ENCODE measurements around the gene PUSL1.
A peak's percentile ranks its signal among the peaks of the same experiment; 100 is the strongest.

Gene PUSL1

GRCh38 chr1:1310109-1310385 is 1.6 kb downstream of the PUSL1 start:
- TF ChIP-seq CTCF (IDR thresholded peaks at IDR 0.05; ENCODE audit: low read depth, low read length, missing control alignments) = peak; percentile 12
- H3K4me3 ChIP-seq (replicated peaks; ENCODE audit: low read depth, low read length) = peak overlapping the region; percentile 79
- DNase-seq (ENCODE audit: extremely low read depth, low read depth) = no peak

DNA sequence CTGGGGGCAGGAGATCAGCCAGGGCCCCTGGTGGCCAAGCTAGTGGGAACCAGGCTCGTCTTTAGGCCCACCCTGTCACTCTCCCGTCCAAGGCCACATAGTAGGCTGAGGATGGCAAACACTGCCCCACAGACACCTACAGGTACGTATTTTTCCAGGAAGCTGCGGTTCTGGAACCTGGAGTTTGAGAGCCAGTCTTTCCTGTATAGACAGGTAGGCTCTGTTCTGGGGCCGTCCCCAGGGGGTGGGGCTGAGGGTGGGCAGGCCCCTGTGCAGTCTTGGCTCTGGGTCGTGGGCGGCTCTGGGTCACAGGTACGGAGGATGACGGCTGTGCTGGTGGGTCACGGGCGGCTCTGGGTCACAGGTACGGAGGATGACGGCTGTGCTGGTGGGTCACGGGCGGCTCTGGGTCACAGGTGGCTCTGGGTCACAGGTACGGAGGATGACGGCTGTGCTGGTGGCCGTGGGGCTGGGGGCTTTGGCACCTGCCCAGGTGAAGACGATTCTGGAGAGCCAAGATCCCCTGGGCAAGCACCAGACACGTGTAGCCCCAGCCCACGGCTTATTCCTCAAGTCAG is 2.2 kb downstream of the PUSL1 start:
- no peak overlapping the region for H3K4me3 ChIP-seq (replicated peaks; ENCODE audit: low read depth, low read length)
- no peak for DNase-seq (ENCODE audit: extremely low read depth, low read depth)
- TF ChIP-seq CTCF (IDR thresholded peaks at IDR 0.05; ENCODE audit: low read depth, low read length, missing control alignments) = no peak

DNA sequence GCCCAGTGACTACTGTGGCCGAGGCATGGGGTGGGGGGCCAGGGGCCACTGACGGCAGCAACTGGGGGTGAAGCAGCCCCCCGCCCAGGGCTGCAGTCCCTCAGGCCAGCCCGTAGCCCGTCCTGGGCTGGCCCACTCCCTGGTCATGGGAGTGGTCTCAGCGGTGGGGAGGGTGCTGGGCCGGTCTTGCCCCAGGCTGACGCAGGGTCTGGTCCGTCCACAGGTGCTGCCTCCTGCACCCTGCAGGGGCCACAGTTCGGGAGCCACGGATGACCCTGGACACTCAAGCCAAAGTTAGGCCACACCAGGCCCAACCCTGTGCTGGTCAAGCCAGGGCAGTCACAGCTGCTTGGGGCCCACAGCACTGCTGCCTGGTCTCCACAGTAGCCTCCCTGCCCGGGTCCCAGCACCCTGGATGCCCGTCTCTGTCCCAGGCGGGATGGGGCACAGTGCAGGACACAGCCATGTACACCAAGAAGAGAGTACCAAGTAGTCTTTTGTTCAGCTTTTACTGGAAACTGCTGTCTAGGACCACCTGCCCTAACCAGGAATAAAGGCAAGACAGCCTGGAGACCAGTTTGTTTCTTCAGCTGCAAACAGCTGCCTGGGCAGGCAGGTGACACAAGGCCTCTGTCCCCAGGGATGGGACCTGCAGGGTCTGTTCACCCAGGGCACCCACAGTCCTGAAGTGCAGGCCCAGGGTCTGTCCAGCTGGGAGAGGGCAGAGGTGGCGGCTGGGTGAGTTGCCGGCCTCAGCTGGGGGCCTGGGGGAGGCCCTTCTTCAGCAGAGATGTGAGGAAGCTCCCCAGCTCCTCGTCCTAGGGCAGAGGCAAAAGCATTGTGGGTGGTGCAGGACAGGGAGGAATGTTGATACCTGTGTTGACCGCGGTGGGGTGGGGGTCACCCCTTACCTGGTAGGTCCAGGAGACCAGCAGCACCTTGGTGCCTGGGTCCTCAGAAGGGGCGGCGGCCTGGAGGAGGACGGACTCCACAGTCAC is 3.0 kb downstream of the PUSL1 start:
- no peak for DNase-seq (ENCODE audit: extremely low read depth, low read depth)
- TF ChIP-seq CTCF (IDR thresholded peaks at IDR 0.05; ENCODE audit: low read depth, low read length, missing control alignments) = no peak
- H3K4me3 ChIP-seq (replicated peaks; ENCODE audit: low read depth, low read length) = no peak overlapping the region

DNA sequence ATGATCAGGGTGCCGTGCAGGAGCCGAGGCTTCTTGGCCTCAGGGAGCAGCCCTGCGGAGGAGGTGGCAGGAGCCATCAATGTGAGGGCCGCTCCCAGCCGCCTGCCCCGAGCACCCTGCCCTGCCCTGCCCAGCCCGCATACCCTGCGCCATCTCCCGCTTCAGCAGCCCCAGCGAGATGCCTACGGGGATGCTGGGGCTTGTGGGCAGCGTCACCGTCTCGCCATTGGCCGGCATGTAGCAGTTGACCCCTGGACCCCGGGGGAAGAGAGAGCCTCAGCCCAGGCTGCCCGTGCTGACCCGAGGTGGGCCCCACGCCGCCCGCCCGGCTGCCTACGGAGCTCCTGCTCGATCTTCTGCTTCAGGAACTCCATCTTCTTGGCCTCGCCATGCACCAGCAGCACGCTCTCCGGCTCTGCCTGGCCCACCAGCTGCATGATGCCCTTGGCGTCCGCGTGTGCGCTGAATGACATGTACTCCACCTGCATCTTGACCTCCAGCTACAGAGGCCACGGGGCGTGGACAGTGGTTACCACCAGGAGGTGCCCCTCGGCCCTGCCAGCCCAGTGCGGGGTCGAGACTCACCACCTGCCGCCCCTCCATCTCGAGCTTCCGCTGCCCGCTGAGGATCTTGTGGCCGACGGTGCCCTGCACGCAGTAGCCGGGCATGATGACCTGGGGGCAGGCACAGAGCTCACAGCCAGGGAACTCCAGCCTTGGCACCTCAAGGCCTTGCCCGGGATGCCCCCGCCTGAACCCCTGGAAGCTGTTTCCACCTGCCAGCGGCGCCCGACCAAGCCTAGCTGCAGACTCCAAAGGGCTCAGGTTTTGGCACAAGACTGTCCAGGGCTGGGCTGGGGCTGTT is 4.3 kb downstream of the PUSL1 start:
- no peak for DNase-seq (ENCODE audit: extremely low read depth, low read depth)
- TF ChIP-seq CTCF (IDR thresholded peaks at IDR 0.05; ENCODE audit: low read depth, low read length, missing control alignments) = no peak
- H3K4me3 ChIP-seq (replicated peaks; ENCODE audit: low read depth, low read length) = no peak overlapping the region

DNA sequence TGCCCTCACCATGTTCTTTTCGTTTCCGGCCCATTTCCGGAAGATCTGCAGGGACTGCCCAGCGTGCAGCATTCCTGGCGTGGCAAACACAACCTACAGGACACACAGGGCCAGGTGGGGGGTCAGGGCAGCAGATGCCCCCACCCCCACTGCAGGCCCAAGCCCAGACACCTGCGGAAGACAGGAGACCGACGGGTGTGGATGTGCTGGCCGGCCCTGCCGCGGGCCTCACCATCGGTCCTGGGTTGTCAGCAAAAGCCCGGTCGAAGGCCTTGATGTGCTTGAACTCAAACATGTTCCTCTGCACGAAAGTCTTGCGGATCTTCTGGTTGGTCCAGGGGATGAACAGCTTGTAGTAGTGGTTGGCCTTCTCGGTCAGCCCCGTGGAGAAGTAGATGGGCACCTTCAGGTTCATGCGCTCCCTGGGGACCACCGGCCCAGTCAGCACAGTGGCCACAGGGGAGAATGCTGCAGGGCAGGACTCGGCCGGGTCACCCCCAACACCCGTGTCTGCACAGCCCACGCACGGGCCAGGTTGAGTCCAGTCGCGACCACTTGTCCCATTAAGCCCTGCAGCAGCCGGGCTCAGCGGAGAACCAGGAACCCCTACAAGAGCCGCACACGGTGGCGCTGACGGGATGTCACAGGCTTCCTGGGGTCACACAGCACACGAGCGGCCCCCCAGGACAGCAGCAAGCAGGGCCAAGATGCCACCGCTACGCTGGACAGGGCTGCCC is 5.3 kb downstream of the PUSL1 start:
- no peak for TF ChIP-seq CTCF (IDR thresholded peaks at IDR 0.05; ENCODE audit: low read depth, low read length, missing control alignments)
- no peak for DNase-seq (ENCODE audit: extremely low read depth, low read depth)
- no peak overlapping the region for H3K4me3 ChIP-seq (replicated peaks; ENCODE audit: low read depth, low read length)

GRCh38 chr1:1314237-1314586 is 5.8 kb downstream of the PUSL1 start:
- H3K4me3 ChIP-seq (replicated peaks; ENCODE audit: low read depth, low read length) = no peak overlapping the region

More at GRCh38 chr1:1314237-1314586, 5.8 kb downstream of the PUSL1 start:
- TF ChIP-seq CTCF (IDR thresholded peaks at IDR 0.05; ENCODE audit: low read depth, low read length, missing control alignments) = no peak
- no peak for DNase-seq (ENCODE audit: extremely low read depth, low read depth)

Measured in HFF-Myc (cell line).